Measurements from ENCODE around the gene RAB40C. TPM values are rescaled to one million over a fixed set of nuclear protein-coding genes. Genes with fewer than 3 reads are reported as not detected.

Gene RAB40C
- total and polyA plus RNA-seq, 4 donors: 6.1 to 11.0 (median 9.2) TPM

DNA sequence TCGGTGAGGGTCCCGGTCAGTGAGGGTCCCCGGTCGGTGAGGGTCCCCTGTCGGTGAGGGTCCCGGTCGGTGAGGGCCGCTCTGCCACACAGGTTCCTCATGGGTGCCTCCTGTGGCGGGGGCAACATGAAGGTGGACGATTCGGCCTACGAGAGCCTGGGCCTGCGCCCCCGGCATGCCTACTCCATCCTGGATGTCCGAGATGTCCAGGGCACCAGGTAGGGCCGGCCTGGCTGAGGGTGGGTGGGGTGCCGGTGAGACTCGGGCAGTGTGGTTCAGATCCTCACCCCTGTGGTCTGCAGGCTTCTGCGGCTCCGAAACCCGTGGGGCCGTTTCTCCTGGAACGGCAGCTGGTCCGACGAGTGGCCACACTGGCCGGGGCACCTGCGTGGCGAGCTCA, 38.7 kb upstream of the RAB40C start:
- H3K4me3 ChIP-seq (ENCODE audit: low read depth in 1 of 3, low read length in 3 of 3): no peak overlapping the region
- no peak overlapping the region for H3K27ac ChIP-seq (ENCODE audit: low read depth in 1 of 2, low read length in 2 of 2)
- no peak for DNase-seq (ENCODE audit: low spot score)
- H3K4me1 ChIP-seq (ENCODE audit: control insufficient read depth in 4 of 4, insufficient read depth in 4 of 4, low read length in 3 of 4): peaks cover 0 to 2% (median under 1%) of the 10 kb centered on the region in 4 donors
- H3K9me3 ChIP-seq (ENCODE audit: control insufficient read depth in 4 of 4, low read length in 3 of 4): no peaks in the 10 kb centered on the region
- no peak overlapping the region for H3K9ac ChIP-seq (ENCODE audit: low read depth in 1 of 2, low read length in 2 of 2)
- TF ChIP-seq, protein P1, sequence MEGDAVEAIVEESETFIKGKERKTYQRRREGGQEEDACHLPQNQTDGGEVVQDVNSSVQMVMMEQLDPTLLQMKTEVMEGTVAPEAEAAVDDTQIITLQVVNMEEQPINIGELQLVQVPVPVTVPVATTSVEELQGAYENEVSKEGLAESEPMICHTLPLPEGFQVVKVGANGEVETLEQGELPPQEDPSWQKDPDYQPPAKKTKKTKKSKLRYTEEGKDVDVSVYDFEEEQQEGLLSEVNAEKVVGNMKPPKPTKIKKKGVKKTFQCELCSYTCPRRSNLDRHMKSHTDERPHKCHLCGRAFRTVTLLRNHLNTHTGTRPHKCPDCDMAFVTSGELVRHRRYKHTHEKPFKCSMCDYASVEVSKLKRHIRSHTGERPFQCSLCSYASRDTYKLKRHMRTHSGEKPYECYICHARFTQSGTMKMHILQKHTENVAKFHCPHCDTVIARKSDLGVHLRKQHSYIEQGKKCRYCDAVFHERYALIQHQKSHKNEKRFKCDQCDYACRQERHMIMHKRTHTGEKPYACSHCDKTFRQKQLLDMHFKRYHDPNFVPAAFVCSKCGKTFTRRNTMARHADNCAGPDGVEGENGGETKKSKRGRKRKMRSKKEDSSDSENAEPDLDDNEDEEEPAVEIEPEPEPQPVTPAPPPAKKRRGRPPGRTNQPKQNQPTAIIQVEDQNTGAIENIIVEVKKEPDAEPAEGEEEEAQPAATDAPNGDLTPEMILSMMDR (IDR thresholded peaks at IDR 0.05; ENCODE audit: low read depth, low read length, missing input control): no peak
- no peak for TF ChIP-seq EGR1 (IDR thresholded peaks at IDR 0.05; ENCODE audit: low read depth in 2 of 2)
- TF ChIP-seq HNF4G (IDR thresholded peaks at IDR 0.05): no peak
- TF ChIP-seq TAF1 (conservative IDR thresholded peaks at IDR 0.05): no peak
- TF ChIP-seq, protein P2, sequence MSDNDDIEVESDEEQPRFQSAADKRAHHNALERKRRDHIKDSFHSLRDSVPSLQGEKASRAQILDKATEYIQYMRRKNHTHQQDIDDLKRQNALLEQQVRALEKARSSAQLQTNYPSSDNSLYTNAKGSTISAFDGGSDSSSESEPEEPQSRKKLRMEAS (IDR thresholded peaks at IDR 0.05): no peak
- 97% methylated on average over 28 of the region's 28 CpGs for WGBS
- no peaks in the 10 kb centered on the region for H3K27me3 ChIP-seq (ENCODE audit: control insufficient read depth in 4 of 4, insufficient read depth in 4 of 4, low read length in 3 of 4)
- H3K36me3 ChIP-seq (ENCODE audit: control insufficient read depth in 4 of 4, insufficient read depth in 3 of 4, low read depth in 1 of 4, low read length in 3 of 4): peaks cover 0 to 24% (median 12%) of the 10 kb centered on the region in 4 donors

DNA sequence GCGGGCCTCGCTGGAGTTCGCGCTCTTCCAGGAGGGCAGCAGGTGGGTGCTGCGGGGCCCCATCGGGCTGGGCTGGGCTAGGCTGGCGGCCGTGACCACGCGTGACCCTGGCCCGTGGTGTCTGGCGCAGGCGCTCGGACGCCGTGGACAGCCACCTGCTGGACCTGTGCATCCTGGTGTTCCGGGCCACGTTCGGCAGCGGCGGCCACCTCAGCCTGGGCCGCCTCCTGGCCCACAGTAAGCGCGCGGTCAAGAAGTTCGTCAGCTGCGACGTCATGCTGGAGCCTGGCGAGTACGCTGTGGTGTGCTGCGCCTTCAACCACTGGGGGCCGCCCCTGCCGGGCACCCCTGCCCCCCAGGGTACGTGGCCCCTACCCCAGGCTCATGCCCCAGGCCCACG, 37.7 kb upstream of the RAB40C start:
- H3K4me1 ChIP-seq (ENCODE audit: control insufficient read depth in 4 of 4, insufficient read depth in 4 of 4, low read length in 3 of 4): no peaks in the 10 kb centered on the region
- H3K27me3 ChIP-seq (ENCODE audit: control insufficient read depth in 4 of 4, insufficient read depth in 4 of 4, low read length in 3 of 4): no peaks in the 10 kb centered on the region
- H3K9ac ChIP-seq (ENCODE audit: low read depth in 1 of 2, low read length in 2 of 2): no peak overlapping the region
- no peak overlapping the region for H3K27ac ChIP-seq (ENCODE audit: low read depth in 1 of 2, low read length in 2 of 2)
- no peak for DNase-seq (ENCODE audit: low spot score)
- H3K36me3 ChIP-seq (ENCODE audit: control insufficient read depth in 4 of 4, insufficient read depth in 3 of 4, low read depth in 1 of 4, low read length in 3 of 4): peaks cover 0 to 24% (median 12%) of the 10 kb centered on the region in 4 donors
- H3K4me3 ChIP-seq (ENCODE audit: low read depth in 1 of 3, low read length in 3 of 3): no peak overlapping the region
- TF ChIP-seq RAD21 (IDR thresholded peaks at IDR 0.05): no peak
- TF ChIP-seq, protein P1 (IDR thresholded peaks at IDR 0.05; ENCODE audit: low read depth, low read length, missing input control): no peak
- TF ChIP-seq TAF1 (conservative IDR thresholded peaks at IDR 0.05): no peak
- TF ChIP-seq NR2F2 (IDR thresholded peaks at IDR 0.05): no peak
- no peak for TF ChIP-seq SP1 (IDR thresholded peaks at IDR 0.05)
- TF ChIP-seq, protein P3, sequence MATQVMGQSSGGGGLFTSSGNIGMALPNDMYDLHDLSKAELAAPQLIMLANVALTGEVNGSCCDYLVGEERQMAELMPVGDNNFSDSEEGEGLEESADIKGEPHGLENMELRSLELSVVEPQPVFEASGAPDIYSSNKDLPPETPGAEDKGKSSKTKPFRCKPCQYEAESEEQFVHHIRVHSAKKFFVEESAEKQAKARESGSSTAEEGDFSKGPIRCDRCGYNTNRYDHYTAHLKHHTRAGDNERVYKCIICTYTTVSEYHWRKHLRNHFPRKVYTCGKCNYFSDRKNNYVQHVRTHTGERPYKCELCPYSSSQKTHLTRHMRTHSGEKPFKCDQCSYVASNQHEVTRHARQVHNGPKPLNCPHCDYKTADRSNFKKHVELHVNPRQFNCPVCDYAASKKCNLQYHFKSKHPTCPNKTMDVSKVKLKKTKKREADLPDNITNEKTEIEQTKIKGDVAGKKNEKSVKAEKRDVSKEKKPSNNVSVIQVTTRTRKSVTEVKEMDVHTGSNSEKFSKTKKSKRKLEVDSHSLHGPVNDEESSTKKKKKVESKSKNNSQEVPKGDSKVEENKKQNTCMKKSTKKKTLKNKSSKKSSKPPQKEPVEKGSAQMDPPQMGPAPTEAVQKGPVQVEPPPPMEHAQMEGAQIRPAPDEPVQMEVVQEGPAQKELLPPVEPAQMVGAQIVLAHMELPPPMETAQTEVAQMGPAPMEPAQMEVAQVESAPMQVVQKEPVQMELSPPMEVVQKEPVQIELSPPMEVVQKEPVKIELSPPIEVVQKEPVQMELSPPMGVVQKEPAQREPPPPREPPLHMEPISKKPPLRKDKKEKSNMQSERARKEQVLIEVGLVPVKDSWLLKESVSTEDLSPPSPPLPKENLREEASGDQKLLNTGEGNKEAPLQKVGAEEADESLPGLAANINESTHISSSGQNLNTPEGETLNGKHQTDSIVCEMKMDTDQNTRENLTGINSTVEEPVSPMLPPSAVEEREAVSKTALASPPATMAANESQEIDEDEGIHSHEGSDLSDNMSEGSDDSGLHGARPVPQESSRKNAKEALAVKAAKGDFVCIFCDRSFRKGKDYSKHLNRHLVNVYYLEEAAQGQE (IDR thresholded peaks at IDR 0.05): no peak
- TF ChIP-seq FOXA2 (IDR thresholded peaks at IDR 0.05): no peak
- TF ChIP-seq, protein P4, sequence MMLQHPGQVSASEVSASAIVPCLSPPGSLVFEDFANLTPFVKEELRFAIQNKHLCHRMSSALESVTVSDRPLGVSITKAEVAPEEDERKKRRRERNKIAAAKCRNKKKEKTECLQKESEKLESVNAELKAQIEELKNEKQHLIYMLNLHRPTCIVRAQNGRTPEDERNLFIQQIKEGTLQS (IDR thresholded peaks at IDR 0.05): no peak
- no peak for TF ChIP-seq YY1 (IDR thresholded peaks at IDR 0.05)
- over 99% methylated on average over 35 of the region's 35 CpGs for WGBS
- H3K9me3 ChIP-seq (ENCODE audit: control insufficient read depth in 4 of 4, low read length in 3 of 4): no peaks in the 10 kb centered on the region

Measured in liver (tissue), 9 donors.